Trophoblast cell (in vitro differentiated cells and primary cell): Measurements from ENCODE around the gene C2CD4C.

ENCODE experiments used
- DNase-seq, 2 donors: peaks; one replicate each; pipeline ENCODE4 v3.0.0-alpha.2; 2016
- H2AFZ ChIP-seq: 2 replicates; pipeline ENCODE4 v1.6.1; 2013; ENCODE audit warnings: low read length, moderate library complexity, mild to moderate bottlenecking; ENCODE audit not compliant: insufficient read depth, poor library complexity
- H2AK5ac ChIP-seq: 2 replicates; pipeline ENCODE4 v1.6.1; 2013; ENCODE audit warnings: mild to moderate bottlenecking, low read length
- H2BK120ac ChIP-seq: 2 replicates; pipeline ENCODE4 v1.6.1; 2013; ENCODE audit warnings: low read length, mild to moderate bottlenecking, moderate library complexity; ENCODE audit not compliant: insufficient read depth, poor library complexity
- H2BK12ac ChIP-seq: 2 replicates; pipeline ENCODE4 v1.6.1; 2013; ENCODE audit warnings: mild to moderate bottlenecking, low read length, moderate library complexity
- H2BK5ac ChIP-seq: 2 replicates; pipeline ENCODE4 v1.6.1; 2013; ENCODE audit warnings: low read length, low read depth, moderate library complexity, mild to moderate bottlenecking; ENCODE audit not compliant: poor library complexity
- H3K14ac ChIP-seq: 2 replicates; pipeline ENCODE4 v1.6.1; 2013; ENCODE audit warnings: mild to moderate bottlenecking, low read length
- H3K18ac ChIP-seq: 2 replicates; pipeline ENCODE4 v1.6.1; 2013; ENCODE audit warnings: mild to moderate bottlenecking, low read length
- H3K23ac ChIP-seq: 2 replicates; pipeline ENCODE4 v1.6.1; 2013; ENCODE audit warnings: low read length
- H3K27ac ChIP-seq: 2 replicates; pipeline ENCODE4 v1.5.1; 2013; ENCODE audit warnings: low read depth, mild to moderate bottlenecking, inconsistent platforms, low read length, moderate library complexity
- H3K27me3 ChIP-seq: 2 replicates; pipeline ENCODE4 v1.6.1; 2013; ENCODE audit warnings: inconsistent platforms, mild to moderate bottlenecking, low read length, moderate library complexity; ENCODE audit not compliant: insufficient read depth
- H3K36me3 ChIP-seq, 2 experiments: 1 replicate in 1 of 2; 2 replicates in 1 of 2; pipeline ENCODE4 v1.6.1; 2013; ENCODE audit warnings: low read length in 2 of 2, mild to moderate bottlenecking in 2 of 2, moderate library complexity in 1 of 2; ENCODE audit not compliant: insufficient read depth in 2 of 2, control insufficient read depth in 1 of 2
- H3K4ac ChIP-seq: 2 replicates; pipeline ENCODE4 v1.6.1; 2013; ENCODE audit warnings: low read depth, mild to moderate bottlenecking, low read length, moderate library complexity
- H3K4me1 ChIP-seq, 2 experiments: 1 replicate in 1 of 2; 2 replicates in 1 of 2; pipeline ENCODE4 v1.6.1; 2013; ENCODE audit warnings: low read length in 2 of 2, mild to moderate bottlenecking in 2 of 2, moderate library complexity in 1 of 2; ENCODE audit not compliant: insufficient read depth in 2 of 2, control insufficient read depth in 1 of 2
- H3K4me2 ChIP-seq: 2 replicates; pipeline ENCODE4 v1.6.1; 2013; ENCODE audit warnings: inconsistent platforms, mild to moderate bottlenecking, low read length, moderate library complexity
- H3K4me3 ChIP-seq: 2 replicates; pipeline ENCODE4 v1.5.1; 2013; ENCODE audit warnings: mild to moderate bottlenecking, low read depth, low read length, inconsistent platforms
- H3K79me1 ChIP-seq: one replicate; pipeline ENCODE4 v1.6.1; 2013; ENCODE audit warnings: low read length
- H3K79me2 ChIP-seq: 2 replicates; pipeline ENCODE4 v1.6.1; 2013; ENCODE audit warnings: low read length, mild to moderate bottlenecking; ENCODE audit not compliant: control insufficient read depth, insufficient read depth, poor library complexity
- H3K9ac ChIP-seq: 2 replicates; pipeline ENCODE4 v1.6.1; 2013; ENCODE audit warnings: mild to moderate bottlenecking, low read length
- H3K9me3 ChIP-seq: 2 replicates; pipeline ENCODE4 v1.6.1; 2013; ENCODE audit warnings: low read depth, mild to moderate bottlenecking, control low read depth, inconsistent platforms, low read length; ENCODE audit not compliant: insufficient read depth
- H4K12ac ChIP-seq: 2 replicates; pipeline ENCODE4 v1.6.1; 2013; ENCODE audit warnings: low read depth, mild to moderate bottlenecking, low read length, moderate library complexity
- H4K8ac ChIP-seq: 2 replicates; pipeline ENCODE4 v1.6.1; 2013; ENCODE audit warnings: low read depth, mild to moderate bottlenecking, low read length, moderate library complexity
- H4K91ac ChIP-seq: one replicate; pipeline ENCODE4 v1.6.1; 2013; ENCODE audit warnings: low read depth, mild to moderate bottlenecking, low read length, moderate library complexity
- WGBS: extraction: QIAGEN DNeasy Blood & Tissue Kit; methylation state at CpG from one replicate; pipeline ENCODE4 v1.1.7; 2013; ENCODE audit warnings: missing lambda C conversion rate; ENCODE audit not compliant: insufficient read length, insufficient coverage; ENCODE audit errors: extremely low coverage; 5-methylcytosine and 5-hydroxymethylcytosine counted together

Gene C2CD4C

DNA sequence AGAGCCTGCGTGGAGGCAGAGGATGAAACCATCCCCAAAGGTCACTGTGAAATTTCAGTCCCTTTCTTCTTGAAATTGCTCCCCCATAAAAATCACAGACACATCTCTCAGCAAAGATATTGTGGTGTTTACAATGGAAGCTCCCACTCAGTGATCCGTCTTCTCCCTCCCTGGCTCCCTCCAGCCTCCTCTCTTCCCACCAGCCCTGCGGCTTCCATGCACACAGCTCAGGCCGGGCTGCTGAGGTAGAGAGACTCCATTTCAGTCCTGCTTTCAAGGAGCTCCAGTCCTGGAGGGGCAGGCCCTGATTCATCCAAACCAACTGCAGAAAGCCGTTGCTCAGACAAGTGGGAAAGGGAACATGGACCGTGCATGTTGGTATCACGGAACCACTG lies 40.3 kb downstream of the C2CD4C start:
- Histone ChIP-seq H3K9me3 (peaks cover 1% of the 10 kb centered on the region), H2AK5ac (no peak overlapping the region), H3K23ac (no peak overlapping the region), H3K27ac (no peak overlapping the region), H3K79me2 (no peaks in the 10 kb centered on the region), H3K18ac (no peak overlapping the region), H3K4ac (no peak overlapping the region), H3K9ac (no peak overlapping the region), H3K36me3 (no peaks in the 10 kb centered on the region), H4K12ac (no peak overlapping the region), H2BK12ac (no peak overlapping the region), H2BK5ac (no peak overlapping the region), H3K27me3 (no peaks in the 10 kb centered on the region), H3K4me3 (no peak overlapping the region), H3K4me2 (no peak overlapping the region), H4K91ac (no peak overlapping the region), H3K79me1 (no peaks in the 10 kb centered on the region), H3K4me1 (peaks cover 0 to 2% of the 10 kb centered on the region in 2 experiments), H2BK120ac (no peak overlapping the region), H2AFZ (no peak overlapping the region), H3K14ac (no peak overlapping the region), H4K8ac (no peak overlapping the region)
- no peak for DNase-seq
- WGBS = no CpG with 5 or more reads among the region's 7 CpGs

- DNase-seq = no peak
- no peak overlapping the region for H2AK5ac ChIP-seq
- no peak overlapping the region for H4K91ac ChIP-seq
- H3K36me3 ChIP-seq = no peaks in the 10 kb centered on the region
- H3K4ac ChIP-seq = no peak overlapping the region
- no peak overlapping the region for H3K4me2 ChIP-seq
- no peaks in the 10 kb centered on the region for H3K79me1 ChIP-seq
- no peak overlapping the region for H3K4me3 ChIP-seq
- H3K23ac ChIP-seq = no peak overlapping the region
- H4K12ac ChIP-seq = no peak overlapping the region
- no peak overlapping the region for H4K8ac ChIP-seq
- H3K9ac ChIP-seq = no peak overlapping the region
- no peaks in the 10 kb centered on the region for H3K27me3 ChIP-seq
- H2BK120ac ChIP-seq = no peak overlapping the region
- no peak overlapping the region for H2BK12ac ChIP-seq
- H3K9me3 ChIP-seq = peaks cover 1% of the 10 kb centered on the region
- H3K4me1 ChIP-seq = peaks cover 0 to 2% of the 10 kb centered on the region in 2 experiments
- H3K14ac ChIP-seq = no peak overlapping the region
- H3K18ac ChIP-seq = no peak overlapping the region
- WGBS = no CpG with 5 or more reads among the region's 22 CpGs
- H2BK5ac ChIP-seq = no peak overlapping the region
- no peaks in the 10 kb centered on the region for H3K79me2 ChIP-seq
- H3K27ac ChIP-seq = no peak overlapping the region
- H2AFZ ChIP-seq = no peak overlapping the region
Observed at GRCh38 chr19:367963-368629, 40.9 kb downstream of the C2CD4C start.

GRCh38 chr19:367561-367960 lies 41.4 kb downstream of the C2CD4C start:
- DNase-seq = no peak
- Histone ChIP-seq H3K4me3 (no peak overlapping the region), H4K91ac (no peak overlapping the region), H2BK12ac (no peak overlapping the region), H2AFZ (no peak overlapping the region), H3K4ac (no peak overlapping the region), H4K12ac (no peak overlapping the region), H3K4me1 (peaks cover 0 to 2% of the 10 kb centered on the region in 2 experiments), H3K27me3 (no peaks in the 10 kb centered on the region), H3K4me2 (no peak overlapping the region), H3K27ac (no peak overlapping the region), H3K79me1 (no peaks in the 10 kb centered on the region), H4K8ac (no peak overlapping the region), H3K18ac (no peak overlapping the region), H3K79me2 (no peaks in the 10 kb centered on the region), H2BK120ac (no peak overlapping the region), H3K36me3 (no peaks in the 10 kb centered on the region), H2AK5ac (no peak overlapping the region), H3K9ac (no peak overlapping the region), H2BK5ac (no peak overlapping the region), H3K23ac (no peak overlapping the region), H3K9me3 (peaks cover 1% of the 10 kb centered on the region), H3K14ac (no peak overlapping the region)
- no CpG with 5 or more reads among the region's 14 CpGs for WGBS

DNA sequence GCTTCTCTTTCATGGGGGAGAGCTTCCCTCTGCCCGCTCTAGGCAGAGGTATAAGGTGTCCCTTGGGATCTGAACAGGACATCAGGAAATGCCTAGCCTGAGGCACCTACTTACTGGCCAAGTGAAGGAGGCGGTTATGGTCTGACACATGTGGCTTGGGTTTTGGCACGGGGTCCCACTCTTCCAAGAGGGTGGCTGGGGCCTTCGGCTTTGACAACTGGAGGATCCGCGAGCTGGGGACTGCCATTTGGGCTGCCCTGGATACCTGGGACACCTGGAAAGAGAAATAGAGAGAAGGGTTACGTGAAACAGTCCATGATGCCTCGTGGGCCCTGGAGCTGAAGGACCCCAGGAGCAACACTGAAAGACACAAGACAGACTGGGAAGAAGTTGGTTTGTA lies 42.0 kb downstream of the C2CD4C start:
- Histone ChIP-seq H2BK5ac (no peak overlapping the region), H3K79me2 (no peaks in the 10 kb centered on the region), H3K23ac (no peak overlapping the region), H4K91ac (no peak overlapping the region), H3K18ac (no peak overlapping the region), H4K12ac (no peak overlapping the region), H3K4me3 (no peak overlapping the region), H2BK12ac (no peak overlapping the region), H3K27ac (no peak overlapping the region), H3K4ac (no peak overlapping the region), H3K27me3 (no peaks in the 10 kb centered on the region), H3K9ac (no peak overlapping the region), H3K4me1 (peaks cover 0 to 2% of the 10 kb centered on the region in 2 experiments), H3K14ac (no peak overlapping the region), H3K4me2 (no peak overlapping the region), H2BK120ac (no peak overlapping the region), H3K9me3 (peaks cover 1% of the 10 kb centered on the region), H3K79me1 (no peaks in the 10 kb centered on the region), H2AK5ac (no peak overlapping the region), H3K36me3 (no peaks in the 10 kb centered on the region), H2AFZ (no peak overlapping the region), H4K8ac (no peak overlapping the region)
- WGBS = no CpG with 5 or more reads among the region's 8 CpGs
- no peak for DNase-seq
